K562 (cell line): ENCODE measurements around the gene C19orf12. TPM values are rescaled to one million over a fixed set of nuclear protein-coding genes. Genes with fewer than 3 reads are reported as not detected.

Experiments used
- ATF1 ChIP-seq, 2 experiments: fragments of 450-650 bp in 1 of 2; IDR thresholded peaks; 2 replicates each; pipeline ENCODE4 v1.6.1; 2016; ENCODE audit warnings: missing compliant biosample characterization in 1 of 2, missing genetic modification characterization in 1 of 2
- CCAR2 ChIP-seq: fragments of 200-400 bp; formaldehyde crosslinking; IDR thresholded peaks from 2 replicates; pipeline ENCODE4 v1.6.1; 2017; ENCODE audit warnings: mild to moderate bottlenecking, low read depth, low read length
- E2F3 ChIP-seq: fragments of 250-450 bp; sonication (Bioruptor Pico); IDR thresholded peaks from 2 replicates; pipeline ENCODE4 v1.4.0; 2020; ENCODE audit warnings: mild to moderate bottlenecking
- EGR1 ChIP-seq: fragments of 450-650 bp; conservative IDR thresholded peaks from 2 replicates; pipeline ENCODE4 v1.6.1; 2017; ENCODE audit warnings: mild to moderate bottlenecking
- FOXP1 ChIP-seq: sonication (generic); formaldehyde crosslinking; IDR thresholded peaks from 2 replicates; pipeline ENCODE4 v1.8.0; 2022; ENCODE audit warnings: mild to moderate bottlenecking, missing genetic modification reagents
- KDM2B ChIP-seq: fragments of 250-450 bp; sonication (Bioruptor Pico); IDR thresholded peaks from 2 replicates; pipeline ENCODE4 v1.8.0; 2021; ENCODE audit warnings: mild to moderate bottlenecking, moderate library complexity
- NCOA2 ChIP-seq, 2 experiments: fragments of 450-650 bp; IDR thresholded peaks; 2 replicates each; pipeline ENCODE4 v1.6.1; 2018; ENCODE audit warnings: mild to moderate bottlenecking in 2 of 2, moderate library complexity in 1 of 2; ENCODE audit not compliant: partially characterized antibody in 2 of 2
- PYGO2 ChIP-seq: fragments of 450-650 bp; IDR thresholded peaks from 2 replicates; pipeline ENCODE4 v1.6.1; 2016; ENCODE audit warnings: mild to moderate bottlenecking, missing genetic modification characterization, moderate library complexity, missing compliant biosample characterization
- SLC30A9 ChIP-seq: fragments of 250-450 bp; sonication (Bioruptor Pico); IDR thresholded peaks from 2 replicates; pipeline ENCODE4 v1.8.0; 2022; ENCODE audit warnings: mild to moderate bottlenecking, moderate library complexity
- TARDBP ChIP-seq: fragments of 450-650 bp; IDR thresholded peaks from 2 replicates; pipeline ENCODE4 v1.6.1; 2016
- TRIM24 ChIP-seq, 2 experiments: fragments of 450-650 bp; IDR thresholded peaks; 2 replicates each; pipeline ENCODE4 v1.6.1; 2016
- ZEB2 ChIP-seq: fragments of 450-650 bp; IDR thresholded peaks from 2 replicates; pipeline ENCODE4 v1.6.1; 2016
- ZNF239 ChIP-seq: fragments of 250-450 bp; sonication (Bioruptor Pico); IDR thresholded peaks from 2 replicates; pipeline ENCODE4 v1.4.0; 2020; ENCODE audit warnings: mild to moderate bottlenecking
- ZNF316 ChIP-seq: fragments of 450-650 bp; IDR thresholded peaks from 2 replicates; pipeline ENCODE4 v1.6.1; 2016
- ZNF324 ChIP-seq: fragments of 250-450 bp; sonication (Bioruptor Pico); IDR thresholded peaks from 2 replicates; pipeline ENCODE4 v1.4.0; 2020; ENCODE audit warnings: mild to moderate bottlenecking
- ZNF766 ChIP-seq: fragments of 200-800 bp; sonication (Bioruptor generic); conservative IDR thresholded peaks from 2 replicates; pipeline ENCODE4 v1.6.1; 2016; ENCODE audit warnings: missing genetic modification characterization, missing compliant biosample characterization
- polyA plus RNA-seq, 8 experiments: library from polyadenylated mRNA; depleted of rRNA in 4 of 8; stranded (reverse) in 5 of 8; unstranded in 3 of 8; fragments of >200 nt; fragmentation: Nextera tagmentation in 2 of 8; fragmentation: Illumina TruSeq in 1 of 8; extraction: Ambion mirVana in 2 of 8; extraction: Trizol in 1 of 8; gene quantifications; 2 replicates each; pipeline versions ENCODE4 v1.2.1 to v1.2.3, GENCODE V29; 2011 to 2014; ENCODE audit warnings: inconsistent platforms in 1 of 8, missing spikeins in 1 of 8
- total RNA-seq, 7 experiments: library from RNA; depleted of rRNA in 6 of 7; stranded (reverse); fragments of >200 nt in 6 of 7; fragmentation: Illumina TruSeq in 2 of 7; extraction: Trizol in 2 of 7; gene quantifications; 2 replicates each; pipeline versions ENCODE4 v1.2.1 to v1.2.3, GENCODE V29; 2011 to 2021; ENCODE audit warnings: low replicate concordance in 1 of 7
- TF ChIP-seq, protein P1 (sequence below), 2 experiments: fragments of 450-650 bp; conservative IDR thresholded peaks; 2 replicates each; pipeline ENCODE4 v1.6.1; 2017; ENCODE audit warnings: mild to moderate bottlenecking in 2 of 2, moderate library complexity in 2 of 2
- TF ChIP-seq, protein P2 (sequence below), 2 experiments: IDR thresholded peaks; 2 replicates each; pipeline ENCODE4 v1.6.1; 2012; ENCODE audit warnings: improper control_type of control experiment in 2 of 2, low read depth in 2 of 2, low read length in 2 of 2, borderline replicate concordance in 1 of 2
- TF ChIP-seq, protein P3 (sequence below): sonication (generic); formaldehyde crosslinking; IDR thresholded peaks from 2 replicates; pipeline ENCODE4 v1.9.0; 2022; ENCODE audit warnings: mild to moderate bottlenecking, missing genetic modification reagents
- TF ChIP-seq, protein P4 (sequence below): fragments of 250-450 bp; sonication (Bioruptor Pico); IDR thresholded peaks from 2 replicates; pipeline ENCODE4 v1.8.0; 2021; ENCODE audit warnings: moderate library complexity, mild to moderate bottlenecking, inconsistent platforms

Gene C19orf12
- total and polyA plus RNA-seq, 9 of the 15 experiments (the other 6 are each of a cell fraction or from before 2014, with no cell fraction given) = 1.9 to 14.5 (median 10.2) TPM

GRCh38 chr19:29671393-29672160 lies 43.5 kb downstream of the C19orf12 start (continued):
- TF ChIP-seq, protein P1, sequence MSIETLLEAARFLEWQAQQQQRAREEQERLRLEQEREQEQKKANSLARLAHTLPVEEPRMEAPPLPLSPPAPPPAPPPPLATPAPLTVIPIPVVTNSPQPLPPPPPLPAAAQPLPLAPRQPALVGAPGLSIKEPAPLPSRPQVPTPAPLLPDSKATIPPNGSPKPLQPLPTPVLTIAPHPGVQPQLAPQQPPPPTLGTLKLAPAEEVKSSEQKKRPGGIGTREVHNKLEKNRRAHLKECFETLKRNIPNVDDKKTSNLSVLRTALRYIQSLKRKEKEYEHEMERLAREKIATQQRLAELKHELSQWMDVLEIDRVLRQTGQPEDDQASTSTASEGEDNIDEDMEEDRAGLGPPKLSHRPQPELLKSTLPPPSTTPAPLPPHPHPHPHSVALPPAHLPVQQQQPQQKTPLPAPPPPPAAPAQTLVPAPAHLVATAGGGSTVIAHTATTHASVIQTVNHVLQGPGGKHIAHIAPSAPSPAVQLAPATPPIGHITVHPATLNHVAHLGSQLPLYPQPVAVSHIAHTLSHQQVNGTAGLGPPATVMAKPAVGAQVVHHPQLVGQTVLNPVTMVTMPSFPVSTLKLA (conservative IDR thresholded peaks at IDR 0.05) = peak; percentile 62 to 69; a peak in 3 of 4 replicates
- TF ChIP-seq ZEB2 = no peak
- no peak for TF ChIP-seq ZNF766 (CRISPR knock-in tag)
- no peak for TF ChIP-seq KDM2B (CRISPR knock-in tag)
- no peak for TF ChIP-seq SLC30A9 (CRISPR knock-in tag)
- no peak for TF ChIP-seq ZNF324 (CRISPR knock-in tag)
- no peak for TF ChIP-seq EGR1
- no peak for TF ChIP-seq ATF1 (CRISPR knock-in tag; IDR thresholded peaks at IDR 0.05)
- no peak for TF ChIP-seq ATF1 (tag; IDR thresholded peaks at IDR 0.05)
- TF ChIP-seq TARDBP = no peak
- TF ChIP-seq, protein P2, sequence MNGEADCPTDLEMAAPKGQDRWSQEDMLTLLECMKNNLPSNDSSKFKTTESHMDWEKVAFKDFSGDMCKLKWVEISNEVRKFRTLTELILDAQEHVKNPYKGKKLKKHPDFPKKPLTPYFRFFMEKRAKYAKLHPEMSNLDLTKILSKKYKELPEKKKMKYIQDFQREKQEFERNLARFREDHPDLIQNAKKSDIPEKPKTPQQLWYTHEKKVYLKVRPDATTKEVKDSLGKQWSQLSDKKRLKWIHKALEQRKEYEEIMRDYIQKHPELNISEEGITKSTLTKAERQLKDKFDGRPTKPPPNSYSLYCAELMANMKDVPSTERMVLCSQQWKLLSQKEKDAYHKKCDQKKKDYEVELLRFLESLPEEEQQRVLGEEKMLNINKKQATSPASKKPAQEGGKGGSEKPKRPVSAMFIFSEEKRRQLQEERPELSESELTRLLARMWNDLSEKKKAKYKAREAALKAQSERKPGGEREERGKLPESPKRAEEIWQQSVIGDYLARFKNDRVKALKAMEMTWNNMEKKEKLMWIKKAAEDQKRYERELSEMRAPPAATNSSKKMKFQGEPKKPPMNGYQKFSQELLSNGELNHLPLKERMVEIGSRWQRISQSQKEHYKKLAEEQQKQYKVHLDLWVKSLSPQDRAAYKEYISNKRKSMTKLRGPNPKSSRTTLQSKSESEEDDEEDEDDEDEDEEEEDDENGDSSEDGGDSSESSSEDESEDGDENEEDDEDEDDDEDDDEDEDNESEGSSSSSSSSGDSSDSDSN (IDR thresholded peaks at IDR 0.05; ENCODE audit: borderline replicate concordance in 1 of 2, low read depth in 2 of 2, low read length in 2 of 2) = no peak
- no peak; the same call in 1 of the 2 replicates for TF ChIP-seq FOXP1
- TF ChIP-seq CCAR2 = no peak
- no peak for TF ChIP-seq TRIM24 (IDR thresholded peaks at IDR 0.05)
- TF ChIP-seq, protein P3, sequence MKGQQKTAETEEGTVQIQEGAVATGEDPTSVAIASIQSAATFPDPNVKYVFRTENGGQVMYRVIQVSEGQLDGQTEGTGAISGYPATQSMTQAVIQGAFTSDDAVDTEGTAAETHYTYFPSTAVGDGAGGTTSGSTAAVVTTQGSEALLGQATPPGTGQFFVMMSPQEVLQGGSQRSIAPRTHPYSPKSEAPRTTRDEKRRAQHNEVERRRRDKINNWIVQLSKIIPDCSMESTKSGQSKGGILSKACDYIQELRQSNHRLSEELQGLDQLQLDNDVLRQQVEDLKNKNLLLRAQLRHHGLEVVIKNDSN = peak; percentile 9; the same call in 1 of the 2 replicates
- no peak for TF ChIP-seq PYGO2
- TF ChIP-seq E2F3 = no peak
- no peak for TF ChIP-seq NCOA2 (IDR thresholded peaks at IDR 0.05; ENCODE audit: partially characterized antibody in 2 of 2)
- TF ChIP-seq ZNF316 = peak; percentile 63
- TF ChIP-seq ZNF239 (CRISPR knock-in tag) = 0 out of 2 replicates have a peak, but pooled peaks have one; percentile 12
- TF ChIP-seq, protein P4, sequence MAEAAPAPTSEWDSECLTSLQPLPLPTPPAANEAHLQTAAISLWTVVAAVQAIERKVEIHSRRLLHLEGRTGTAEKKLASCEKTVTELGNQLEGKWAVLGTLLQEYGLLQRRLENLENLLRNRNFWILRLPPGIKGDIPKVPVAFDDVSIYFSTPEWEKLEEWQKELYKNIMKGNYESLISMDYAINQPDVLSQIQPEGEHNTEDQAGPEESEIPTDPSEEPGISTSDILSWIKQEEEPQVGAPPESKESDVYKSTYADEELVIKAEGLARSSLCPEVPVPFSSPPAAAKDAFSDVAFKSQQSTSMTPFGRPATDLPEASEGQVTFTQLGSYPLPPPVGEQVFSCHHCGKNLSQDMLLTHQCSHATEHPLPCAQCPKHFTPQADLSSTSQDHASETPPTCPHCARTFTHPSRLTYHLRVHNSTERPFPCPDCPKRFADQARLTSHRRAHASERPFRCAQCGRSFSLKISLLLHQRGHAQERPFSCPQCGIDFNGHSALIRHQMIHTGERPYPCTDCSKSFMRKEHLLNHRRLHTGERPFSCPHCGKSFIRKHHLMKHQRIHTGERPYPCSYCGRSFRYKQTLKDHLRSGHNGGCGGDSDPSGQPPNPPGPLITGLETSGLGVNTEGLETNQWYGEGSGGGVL (CRISPR knock-in tag) = no peak
